ENCODE results near the gene SMAD7. TPM values are rescaled to one million over a fixed set of nuclear protein-coding genes. Genes with fewer than 3 reads are reported as not detected.

SMAD7 gene
- total and polyA plus RNA-seq, 10 of the 15 experiments (the other 5 are each of a cell fraction or from before 2014, with no cell fraction given): 1.3 to 22.5 (median 8.0) TPM

- TF ChIP-seq, protein P1, sequence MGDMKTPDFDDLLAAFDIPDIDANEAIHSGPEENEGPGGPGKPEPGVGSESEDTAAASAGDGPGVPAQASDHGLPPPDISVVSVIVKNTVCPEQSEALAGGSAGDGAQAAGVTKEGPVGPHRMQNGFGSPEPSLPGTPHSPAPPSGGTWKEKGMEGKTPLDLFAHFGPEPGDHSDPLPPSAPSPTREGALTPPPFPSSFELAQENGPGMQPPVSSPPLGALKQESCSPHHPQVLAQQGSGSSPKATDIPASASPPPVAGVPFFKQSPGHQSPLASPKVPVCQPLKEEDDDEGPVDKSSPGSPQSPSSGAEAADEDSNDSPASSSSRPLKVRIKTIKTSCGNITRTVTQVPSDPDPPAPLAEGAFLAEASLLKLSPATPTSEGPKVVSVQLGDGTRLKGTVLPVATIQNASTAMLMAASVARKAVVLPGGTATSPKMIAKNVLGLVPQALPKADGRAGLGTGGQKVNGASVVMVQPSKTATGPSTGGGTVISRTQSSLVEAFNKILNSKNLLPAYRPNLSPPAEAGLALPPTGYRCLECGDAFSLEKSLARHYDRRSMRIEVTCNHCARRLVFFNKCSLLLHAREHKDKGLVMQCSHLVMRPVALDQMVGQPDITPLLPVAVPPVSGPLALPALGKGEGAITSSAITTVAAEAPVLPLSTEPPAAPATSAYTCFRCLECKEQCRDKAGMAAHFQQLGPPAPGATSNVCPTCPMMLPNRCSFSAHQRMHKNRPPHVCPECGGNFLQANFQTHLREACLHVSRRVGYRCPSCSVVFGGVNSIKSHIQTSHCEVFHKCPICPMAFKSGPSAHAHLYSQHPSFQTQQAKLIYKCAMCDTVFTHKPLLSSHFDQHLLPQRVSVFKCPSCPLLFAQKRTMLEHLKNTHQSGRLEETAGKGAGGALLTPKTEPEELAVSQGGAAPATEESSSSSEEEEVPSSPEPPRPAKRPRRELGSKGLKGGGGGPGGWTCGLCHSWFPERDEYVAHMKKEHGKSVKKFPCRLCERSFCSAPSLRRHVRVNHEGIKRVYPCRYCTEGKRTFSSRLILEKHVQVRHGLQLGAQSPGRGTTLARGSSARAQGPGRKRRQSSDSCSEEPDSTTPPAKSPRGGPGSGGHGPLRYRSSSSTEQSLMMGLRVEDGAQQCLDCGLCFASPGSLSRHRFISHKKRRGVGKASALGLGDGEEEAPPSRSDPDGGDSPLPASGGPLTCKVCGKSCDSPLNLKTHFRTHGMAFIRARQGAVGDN (IDR thresholded peaks at IDR 0.05): no peak
- no peak for TF ChIP-seq SMAD1 (IDR thresholded peaks at IDR 0.05; ENCODE audit: low read depth, partially characterized antibody)
Measured at GRCh38 chr18:48915626-48916425, 34.9 kb downstream of the SMAD7 start (continued).

- no peak for DNase-seq (ENCODE audit: low read depth, low spot score)
- ChIA-PET RAD21 (ENCODE audit: unreplicated experiment) (interaction anchor here (0.6 kb wide), 1 partner anchor 17 kb away, joined by 4 read pairs; no protein-coding TSS in a partner anchor), CTCF (interaction anchor here (4.3 kb wide), 1 partner anchor 137 kb away, joined by 38 read pairs; no protein-coding TSS in a partner anchor), SMC1A (ENCODE audit: uncharacterized antibody, unreplicated experiment) (interaction anchor here (1.4 to 4.1 kb wide), 3 partner anchors 30 to 136 kb away, joined by 3 to 31 read pairs (median 3); no protein-coding TSS in a partner anchor), POLR2A (no interaction called here)
- FAIRE-seq: no peak
- peaks cover 23% of the 10 kb centered on the region for H3K4me1 ChIP-seq (ENCODE audit: control insufficient read depth, insufficient read depth, low read length)
- intact Hi-C loops (cut with micrococcal nuclease; ENCODE audit: unreplicated experiment): loop anchor here (5.0 to 10.0 kb wide), 4 partner anchors 47 to 240 kb away; no protein-coding TSS in a partner anchor
- ATAC-seq: no peak
- no peak overlapping the region for H2AFZ ChIP-seq (ENCODE audit: control insufficient read depth, low read depth, low read length)
- in situ Hi-C loops (cut with MboI): no loop called here
- WGBS (ENCODE audit: insufficient coverage, insufficient replicate concordance, low lambda C conversion rate, missing lambda C conversion rate): 93% methylated on average over 12 of the region's 12 CpGs
- no peak overlapping the region for H3K4me2 ChIP-seq (ENCODE audit: control insufficient read depth, insufficient read depth)
- H3K27me3 ChIP-seq (replicated peaks in 1 of 2; ENCODE audit: control insufficient read depth in 2 of 2, insufficient read depth in 2 of 2, low read length in 1 of 2): no peaks in the 10 kb centered on the region
- no peak overlapping the region for H3K27ac ChIP-seq (ENCODE audit: control insufficient read depth, insufficient read depth)
- H3K4me3 ChIP-seq: no peak overlapping the region
- BruUV-seq (replicated peaks): no TSS peak
- no peak overlapping the region for H3K9ac ChIP-seq (ENCODE audit: control insufficient read depth, insufficient read depth, low read length)
- no peak for TF ChIP-seq CHD4 (IDR thresholded peaks at IDR 0.05)
- TF ChIP-seq ZNF274 (IDR thresholded peaks at IDR 0.05; ENCODE audit: insufficient read depth, insufficient read length): no peak
- TF ChIP-seq, protein P2, sequence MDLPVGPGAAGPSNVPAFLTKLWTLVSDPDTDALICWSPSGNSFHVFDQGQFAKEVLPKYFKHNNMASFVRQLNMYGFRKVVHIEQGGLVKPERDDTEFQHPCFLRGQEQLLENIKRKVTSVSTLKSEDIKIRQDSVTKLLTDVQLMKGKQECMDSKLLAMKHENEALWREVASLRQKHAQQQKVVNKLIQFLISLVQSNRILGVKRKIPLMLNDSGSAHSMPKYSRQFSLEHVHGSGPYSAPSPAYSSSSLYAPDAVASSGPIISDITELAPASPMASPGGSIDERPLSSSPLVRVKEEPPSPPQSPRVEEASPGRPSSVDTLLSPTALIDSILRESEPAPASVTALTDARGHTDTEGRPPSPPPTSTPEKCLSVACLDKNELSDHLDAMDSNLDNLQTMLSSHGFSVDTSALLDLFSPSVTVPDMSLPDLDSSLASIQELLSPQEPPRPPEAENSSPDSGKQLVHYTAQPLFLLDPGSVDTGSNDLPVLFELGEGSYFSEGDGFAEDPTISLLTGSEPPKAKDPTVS (IDR thresholded peaks at IDR 0.05; ENCODE audit: low read depth, low read length): no peak
- no peak for TF ChIP-seq ZNF622 (IDR thresholded peaks at IDR 0.05)
- TF ChIP-seq SIX5 (IDR thresholded peaks at IDR 0.05; ENCODE audit: low read depth, low read length, severe bottlenecking): no peak
- TF ChIP-seq LARP7 (IDR thresholded peaks at IDR 0.05): no peak
- TF ChIP-seq, protein P3, sequence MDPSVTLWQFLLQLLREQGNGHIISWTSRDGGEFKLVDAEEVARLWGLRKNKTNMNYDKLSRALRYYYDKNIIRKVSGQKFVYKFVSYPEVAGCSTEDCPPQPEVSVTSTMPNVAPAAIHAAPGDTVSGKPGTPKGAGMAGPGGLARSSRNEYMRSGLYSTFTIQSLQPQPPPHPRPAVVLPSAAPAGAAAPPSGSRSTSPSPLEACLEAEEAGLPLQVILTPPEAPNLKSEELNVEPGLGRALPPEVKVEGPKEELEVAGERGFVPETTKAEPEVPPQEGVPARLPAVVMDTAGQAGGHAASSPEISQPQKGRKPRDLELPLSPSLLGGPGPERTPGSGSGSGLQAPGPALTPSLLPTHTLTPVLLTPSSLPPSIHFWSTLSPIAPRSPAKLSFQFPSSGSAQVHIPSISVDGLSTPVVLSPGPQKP (IDR thresholded peaks at IDR 0.05; ENCODE audit: low read depth, low read length): no peak
- no peaks in the 10 kb centered on the region for H3K9me3 ChIP-seq (replicated peaks; ENCODE audit: control insufficient read depth, insufficient read depth, low read length)
- H3K36me3 ChIP-seq (ENCODE audit: control insufficient read depth in 2 of 2, insufficient read depth in 2 of 2, low read length in 1 of 2): peaks cover 6% of the 10 kb centered on the region in 2 experiments; a peak in 3 of 4 replicates
- H4K20me1 ChIP-seq (ENCODE audit: control insufficient read depth, insufficient read depth): no peaks in the 10 kb centered on the region
- H3K79me2 ChIP-seq (ENCODE audit: control insufficient read depth, insufficient read depth, low read length): peaks cover 2% of the 10 kb centered on the region; the same call in 1 of the 2 replicates
Measured at GRCh38 chr18:48914581-48915251, 36.0 kb downstream of the SMAD7 start.
